ENCODE measurements around the gene PAXX.

- TF ChIP-seq TARDBP (IDR thresholded peaks at IDR 0.05) (no peak), CTBP1 (IDR thresholded peaks at IDR 0.05; ENCODE audit: borderline replicate concordance) (no peak), BHLHE40 (IDR thresholded peaks at IDR 0.05; ENCODE audit: borderline replicate concordance) (no peak), SP1 (IDR thresholded peaks at IDR 0.05) (no peak), FOXK2 (IDR thresholded peaks at IDR 0.05) (no peak), ARNT (IDR thresholded peaks at IDR 0.05) (no peak), FOXA1 (IDR thresholded peaks at IDR 0.05) (no peak), PKNOX1 (IDR thresholded peaks at IDR 0.05) (no peak), LEF1 (IDR thresholded peaks at IDR 0.05; ENCODE audit: borderline replicate concordance) (no peak)
Observed at GRCh38 chr9:137000177-137000930, 8.1 kb downstream of the PAXX start.
